Stimulated activated naive CD8-positive, alpha-beta T cell treated with anti-CD3 and anti-CD28 coated beads, Interleukin-15, Interleukin-2, amounts not matched to agents 100 ng/mL and 50 ng/mL, for 24 hours (primary cell): ENCODE results near the gene ZNF701.
"Not testable (repeated sequence)": the region's sequence is repeated elsewhere in the genome, so short reads cannot be mapped to it uniquely, and the experiment has no call there.

Experiments used
- H3K27ac Mint-ChIP-seq: one replicate; pipeline ENCODE4 v1.8.0; 2021; ENCODE audit warnings: mild to moderate bottlenecking, mixed read lengths
- H3K27me3 Mint-ChIP-seq: one replicate; pipeline ENCODE4 v1.8.0; 2021; ENCODE audit warnings: mixed read lengths
- H3K36me3 Mint-ChIP-seq: one replicate; pipeline ENCODE4 v1.8.0; 2021; ENCODE audit warnings: low read depth, mixed read lengths
- H3K4me1 Mint-ChIP-seq: one replicate; pipeline ENCODE4 v1.8.0; 2021; ENCODE audit warnings: low read depth, mixed read lengths
- H3K4me3 Mint-ChIP-seq: one replicate; pipeline ENCODE4 v1.8.0; 2021; ENCODE audit warnings: mild to moderate bottlenecking, mixed read lengths
- H3K9me3 Mint-ChIP-seq: one replicate; pipeline ENCODE4 v1.8.0; 2021; ENCODE audit warnings: mixed read lengths

ZNF701 gene

DNA sequence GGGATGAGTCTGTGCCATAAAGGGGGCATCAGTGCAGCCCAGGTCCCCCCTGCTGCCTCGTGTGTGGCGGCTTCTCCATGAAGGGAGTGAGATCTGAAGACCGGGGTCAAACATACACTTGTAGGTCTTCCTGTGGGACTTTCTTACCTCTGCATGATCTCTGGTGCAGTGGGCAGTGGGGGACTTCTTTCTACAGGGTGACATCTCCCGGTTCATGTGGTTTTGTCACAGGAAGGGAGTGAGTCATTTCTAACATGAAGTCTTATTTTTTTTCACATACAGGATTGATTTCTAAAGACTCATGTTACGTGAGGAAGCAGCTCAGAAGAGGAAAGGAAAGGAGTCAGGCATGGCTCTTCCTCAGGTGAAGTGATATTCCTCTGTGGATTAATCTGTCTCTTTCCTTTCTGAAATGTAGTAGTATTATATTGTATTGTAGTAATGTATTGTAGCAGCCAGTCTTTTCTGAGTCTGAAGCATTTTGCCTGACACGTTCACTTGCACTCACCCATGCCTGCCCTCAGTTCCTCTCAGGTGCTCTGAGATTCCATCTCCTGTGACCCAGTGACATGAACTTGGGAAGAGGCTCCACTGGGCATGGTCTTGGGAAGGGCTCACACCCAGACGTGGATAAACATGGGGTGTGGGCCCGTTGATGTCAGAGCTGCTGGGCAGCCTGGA lies 27.0 kb upstream of the ZNF701 start:
- Mint-ChIP-seq H3K4me3 (peak overlapping the region; percentile 50), H3K9me3 (peaks cover 10% of the 10 kb centered on the region), H3K27me3 (no peaks in the 10 kb centered on the region), H3K27ac (peak overlapping the region; percentile 6), H3K36me3 (peaks cover 86% of the 10 kb centered on the region), H3K4me1 (peaks cover 31% of the 10 kb centered on the region)

DNA sequence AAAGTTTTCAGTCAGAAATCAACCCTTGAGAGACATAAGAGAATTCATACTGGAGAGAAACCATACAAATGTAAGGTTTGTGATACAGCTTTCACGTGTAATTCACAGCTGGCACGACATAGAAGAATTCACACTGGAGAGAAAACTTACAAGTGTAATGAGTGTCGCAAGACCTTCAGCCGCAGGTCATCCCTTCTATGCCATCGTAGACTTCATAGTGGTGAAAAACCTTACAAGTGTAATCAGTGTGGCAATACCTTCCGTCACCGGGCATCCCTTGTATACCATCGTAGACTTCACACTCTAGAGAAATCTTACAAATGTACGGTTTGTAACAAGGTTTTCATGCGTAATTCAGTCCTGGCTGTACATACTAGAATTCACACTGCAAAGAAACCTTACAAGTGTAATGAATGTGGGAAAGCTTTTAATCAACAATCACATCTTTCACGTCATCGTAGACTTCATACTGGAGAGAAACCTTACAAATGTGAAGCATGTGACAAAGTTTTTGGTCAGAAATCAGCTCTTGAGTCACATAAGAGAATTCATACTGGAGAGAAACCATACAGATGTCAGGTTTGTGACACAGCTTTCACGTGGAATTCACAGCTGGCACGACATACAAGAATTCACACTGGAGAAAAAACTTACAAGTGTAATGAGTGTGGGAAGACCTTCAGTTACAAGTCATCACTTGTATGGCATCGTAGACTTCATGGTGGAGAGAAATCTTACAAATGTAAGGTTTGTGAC lies 15.7 kb upstream of the ZNF701 start:
- Mint-ChIP-seq H3K4me3 (no peak overlapping the region), H3K4me1 (no peaks in the 10 kb centered on the region), H3K9me3 (peaks cover 58% of the 10 kb centered on the region), H3K27me3 (no peaks in the 10 kb centered on the region), H3K36me3 (peaks cover 90% of the 10 kb centered on the region), H3K27ac (no peak overlapping the region)

DNA sequence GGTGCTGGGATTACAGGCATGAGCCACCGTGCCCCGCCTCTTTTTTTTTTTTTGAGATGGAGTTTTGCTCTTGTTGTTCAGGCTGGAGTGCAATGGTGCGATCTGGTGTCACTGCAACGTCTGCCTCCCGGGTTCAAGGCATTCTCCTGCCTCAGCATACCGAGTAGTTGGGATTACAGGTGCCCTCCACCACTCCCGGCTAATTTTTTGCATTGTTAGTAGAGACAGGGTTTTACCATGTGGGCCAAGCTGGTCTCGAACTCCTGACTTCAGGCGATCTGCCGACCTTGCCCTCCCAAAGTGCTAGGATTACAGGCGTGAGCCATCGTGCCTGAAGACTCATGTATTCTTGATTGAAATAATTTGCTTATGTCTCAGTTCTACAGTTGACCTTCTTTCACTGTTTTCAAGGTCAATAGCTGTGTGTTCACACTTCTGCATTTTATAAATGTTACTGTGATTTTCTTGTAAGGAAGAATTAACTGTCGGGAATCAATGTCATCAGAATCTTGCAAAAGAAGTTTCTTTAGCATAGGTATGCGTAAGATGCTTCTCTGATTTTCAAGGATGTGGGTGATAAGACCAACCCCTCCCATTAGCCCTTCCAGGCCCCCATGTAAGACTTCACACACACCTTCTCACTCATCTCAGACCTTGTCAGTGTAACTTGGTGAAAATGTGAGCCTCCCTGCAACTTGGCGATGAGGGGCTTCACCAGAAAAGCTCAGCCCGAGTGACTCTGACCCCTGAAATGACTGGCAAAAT lies 12.7 kb upstream of the ZNF701 start:
- Mint-ChIP-seq H3K4me1 (no peaks in the 10 kb centered on the region), H3K36me3 (peaks cover 91% of the 10 kb centered on the region), H3K27me3 (no peaks in the 10 kb centered on the region), H3K9me3 (peaks cover 65% of the 10 kb centered on the region), H3K27ac (no peak overlapping the region), H3K4me3 (no peak overlapping the region)

DNA sequence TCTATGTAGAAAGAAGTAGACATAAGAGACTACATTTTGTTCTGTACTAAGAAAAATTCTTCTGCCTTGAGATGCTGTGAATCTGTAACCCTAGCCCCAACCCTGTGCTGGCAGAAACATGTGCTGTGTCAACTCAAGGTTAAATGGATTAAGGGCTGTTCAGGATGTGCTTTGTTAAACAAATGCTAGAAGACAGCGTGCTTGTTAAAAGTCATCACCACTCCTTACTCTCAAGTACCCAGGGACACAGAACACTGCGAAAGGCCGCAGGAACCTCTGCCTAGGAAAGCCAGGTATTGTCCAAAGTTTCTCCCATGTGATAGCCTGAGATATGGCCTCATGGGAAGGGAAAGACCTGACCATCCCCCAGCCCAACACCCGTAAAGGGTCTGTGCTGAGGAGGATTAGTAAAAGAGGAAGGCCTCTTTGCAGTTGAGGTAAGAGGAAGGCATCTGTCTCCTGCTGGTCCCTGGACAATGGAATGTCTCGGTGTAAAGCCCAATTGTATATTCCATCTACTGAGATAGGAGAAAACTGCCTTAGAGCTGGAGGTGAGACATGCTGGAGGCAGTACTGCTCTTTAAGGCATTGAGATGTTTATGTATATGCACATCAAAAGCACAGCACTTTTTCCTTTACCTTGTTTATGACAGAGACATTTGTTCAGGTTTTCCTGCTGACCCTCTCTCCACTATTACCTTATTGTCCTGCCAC lies 11.2 kb upstream of the ZNF701 start:
- not testable (repeated sequence) for H3K27me3 Mint-ChIP-seq, H3K27ac Mint-ChIP-seq, H3K4me1 Mint-ChIP-seq, H3K4me3 Mint-ChIP-seq
- H3K36me3 Mint-ChIP-seq, result peaks cover 91% of the 10 kb centered on the region
- peaks cover 60% of the 10 kb centered on the region for H3K9me3 Mint-ChIP-seq

DNA sequence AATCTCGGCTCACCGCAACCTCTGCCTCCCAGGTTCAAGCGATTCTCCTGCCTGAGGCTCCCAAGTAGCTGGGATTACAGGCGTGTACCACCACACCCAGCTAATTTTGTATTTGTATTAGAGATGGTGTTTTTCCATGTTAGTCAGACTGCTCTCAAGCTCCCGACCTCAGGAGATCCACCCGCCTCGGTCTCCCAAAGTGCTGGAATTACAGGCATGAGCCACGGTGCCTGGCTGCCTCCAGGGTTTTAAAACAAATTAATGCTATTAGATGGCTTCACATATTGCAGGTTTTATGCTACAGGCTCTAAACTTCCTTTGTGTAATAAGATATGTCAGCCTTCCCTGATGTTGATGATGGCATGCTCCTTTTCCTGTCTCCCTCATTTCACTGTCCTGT lies 8.5 kb upstream of the ZNF701 start:
- H3K9me3 Mint-ChIP-seq, result peaks cover 48% of the 10 kb centered on the region
- H3K27ac Mint-ChIP-seq, H3K4me1 Mint-ChIP-seq, H3K4me3 Mint-ChIP-seq, H3K27me3 Mint-ChIP-seq: not testable (repeated sequence)
- peaks cover 83% of the 10 kb centered on the region for H3K36me3 Mint-ChIP-seq

DNA sequence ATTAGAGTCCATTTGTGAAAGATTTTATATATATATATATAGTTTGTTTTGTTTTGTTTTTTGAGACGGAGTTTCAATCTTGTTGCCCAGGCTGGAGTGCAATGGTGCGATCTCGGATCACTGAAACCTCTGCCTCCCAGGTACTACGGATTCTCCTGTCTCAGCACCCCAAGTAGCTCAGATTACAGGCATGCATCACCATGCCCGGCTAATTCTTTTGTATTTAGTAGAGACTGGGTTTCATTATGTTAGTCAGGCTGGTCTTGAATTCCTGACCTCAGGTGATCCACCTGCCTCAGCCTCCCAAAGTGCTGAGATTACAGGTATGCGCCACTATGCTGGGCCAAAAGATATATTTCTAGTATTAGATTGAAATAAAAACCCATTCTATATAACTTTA lies 4.0 kb upstream of the ZNF701 start:
- H3K9me3 Mint-ChIP-seq, result peaks cover 38% of the 10 kb centered on the region

DNA sequence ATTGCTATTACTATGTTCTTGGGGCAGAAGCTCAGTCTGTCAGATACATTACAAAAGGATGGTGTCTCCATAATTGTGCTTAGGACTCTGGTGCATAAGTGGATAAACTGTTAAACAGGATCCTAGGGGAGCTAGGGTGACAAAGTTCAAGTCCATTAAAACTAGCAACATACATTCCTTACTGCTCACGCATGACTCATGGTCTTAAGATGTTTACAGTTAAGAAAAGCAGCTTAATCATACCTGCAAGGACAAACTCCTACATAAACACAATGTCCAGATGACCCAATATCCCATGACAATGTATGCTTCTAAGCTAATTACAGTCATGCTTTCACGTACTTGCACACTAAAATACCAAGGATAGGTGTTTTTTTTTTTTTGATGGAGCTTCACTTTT lies 3.5 kb upstream of the ZNF701 start:
- no peak overlapping the region for H3K4me3 Mint-ChIP-seq
- no peak overlapping the region for H3K27ac Mint-ChIP-seq
- peaks cover 37% of the 10 kb centered on the region for H3K9me3 Mint-ChIP-seq
- no peaks in the 10 kb centered on the region for H3K27me3 Mint-ChIP-seq
- H3K36me3 Mint-ChIP-seq, result peaks cover 62% of the 10 kb centered on the region
- H3K4me1 Mint-ChIP-seq, result peaks cover 20% of the 10 kb centered on the region

More for the DNA sequence above, 4.0 kb upstream of the ZNF701 start:
- Mint-ChIP-seq H3K4me1 (peaks cover 16% of the 10 kb centered on the region), H3K27ac (no peak overlapping the region), H3K27me3 (no peaks in the 10 kb centered on the region), H3K4me3 (no peak overlapping the region), H3K36me3 (peaks cover 62% of the 10 kb centered on the region)

DNA sequence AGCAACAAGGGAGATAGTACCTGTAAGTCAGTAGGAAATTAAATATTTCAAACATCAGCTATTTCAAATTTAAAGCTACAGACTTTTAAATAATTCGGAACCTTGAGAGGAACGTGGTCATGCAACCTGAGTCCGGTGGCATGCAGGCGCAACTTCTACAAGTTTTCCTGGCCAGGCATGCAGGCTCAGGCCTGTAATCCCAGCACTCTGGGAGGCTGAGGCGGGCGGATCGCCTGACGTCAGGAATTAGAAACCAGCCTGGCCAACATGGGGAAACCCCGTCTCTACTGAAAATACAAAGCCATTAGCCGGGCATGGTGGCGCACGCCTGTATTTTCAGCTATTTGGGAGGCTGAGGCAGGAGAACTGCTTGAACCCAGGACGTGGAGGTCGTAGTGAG lies 2.2 kb upstream of the ZNF701 start:
- Mint-ChIP-seq H3K36me3 (peaks cover 62% of the 10 kb centered on the region), H3K27ac (no peak overlapping the region), H3K9me3 (peaks cover 40% of the 10 kb centered on the region), H3K4me1 (peaks cover 31% of the 10 kb centered on the region), H3K27me3 (no peaks in the 10 kb centered on the region), H3K4me3 (no peak overlapping the region)

DNA sequence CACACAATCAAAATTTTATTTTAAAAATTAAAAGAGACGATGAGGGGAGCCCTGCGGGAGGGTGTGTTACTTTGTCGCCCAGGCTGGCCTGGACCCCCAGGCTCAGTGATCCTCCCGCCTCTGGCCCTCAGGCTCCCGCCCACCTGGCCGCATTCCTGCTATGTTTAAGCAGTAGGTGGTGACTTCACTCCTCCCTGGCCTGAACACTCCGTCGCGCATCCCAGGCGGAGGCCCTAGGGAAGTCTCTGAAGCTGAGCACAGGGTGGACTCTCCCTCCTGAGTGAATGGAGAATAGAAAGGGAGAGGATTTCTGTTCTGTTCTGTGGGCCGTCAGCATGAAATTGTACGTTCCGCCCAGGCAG lies 468 bp upstream of the ZNF701 start:
- Mint-ChIP-seq H3K36me3 (peaks cover 62% of the 10 kb centered on the region), H3K4me3 (peak overlapping the region; percentile 92), H3K9me3 (peaks cover 44% of the 10 kb centered on the region), H3K4me1 (peaks cover 32% of the 10 kb centered on the region), H3K27ac (peak overlapping the region; percentile 93)
- H3K27me3 Mint-ChIP-seq, result not testable (repeated sequence)

DNA sequence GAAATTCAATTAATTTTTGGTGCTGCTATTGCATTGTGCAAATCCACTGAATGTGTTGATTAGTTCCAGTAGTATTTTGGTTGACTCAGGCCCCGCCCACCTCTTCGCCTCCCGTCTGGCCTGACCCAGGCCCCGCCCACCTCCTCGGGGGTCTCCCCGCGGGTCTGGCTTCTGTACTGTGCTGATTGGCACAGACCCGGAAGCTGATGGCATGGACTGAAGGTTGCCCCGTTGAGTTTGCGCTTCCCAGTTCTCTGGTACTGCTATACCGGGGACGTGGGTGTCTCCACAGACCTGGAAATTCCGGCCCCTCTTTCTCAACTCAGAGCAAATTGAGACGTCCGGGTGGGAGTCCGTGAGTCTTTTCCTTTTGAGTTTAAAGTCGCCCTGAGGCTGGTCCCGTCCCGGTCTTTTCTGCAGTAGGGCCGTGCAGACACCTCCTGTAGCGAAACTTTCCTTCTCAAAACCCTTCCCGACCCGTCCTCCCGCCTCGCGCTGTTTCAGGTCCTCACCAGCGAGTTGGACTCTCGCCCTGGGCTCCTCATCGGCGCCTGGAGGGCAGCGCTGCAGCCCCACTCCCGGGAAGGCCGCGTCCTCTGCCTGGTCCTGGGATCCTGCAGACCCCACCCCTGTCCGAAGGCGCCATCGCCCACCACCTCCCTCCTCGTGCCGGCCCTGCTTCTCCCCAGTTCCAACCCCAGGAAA lies 14.8 kb downstream of the ZNF701 start:
- peaks cover 85% of the 10 kb centered on the region for H3K36me3 Mint-ChIP-seq
- peaks cover 30% of the 10 kb centered on the region for H3K9me3 Mint-ChIP-seq
- H3K4me1 Mint-ChIP-seq, result no peaks in the 10 kb centered on the region
- no peaks in the 10 kb centered on the region for H3K27me3 Mint-ChIP-seq
- no peak overlapping the region for H3K27ac Mint-ChIP-seq
- H3K4me3 Mint-ChIP-seq, result no peak overlapping the region

DNA sequence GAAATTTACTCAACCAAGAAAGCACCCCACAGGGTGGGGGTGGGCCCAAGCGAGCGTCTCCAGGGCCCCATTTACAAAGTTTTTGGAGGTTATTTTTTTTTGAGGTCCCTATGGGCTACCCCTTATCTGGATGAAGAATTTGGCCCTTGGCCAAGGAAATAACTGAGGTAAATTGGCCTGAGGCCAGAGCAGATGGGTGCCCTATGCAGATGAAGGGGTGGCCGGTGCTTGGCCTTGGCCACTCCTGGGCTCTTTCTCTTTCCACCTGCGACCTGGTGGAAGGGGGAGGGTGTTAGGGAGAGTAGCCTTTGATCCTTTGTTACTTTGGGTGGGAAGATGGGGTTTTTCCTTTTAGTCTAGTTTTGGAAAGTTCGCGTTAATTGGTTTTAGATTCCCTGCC lies 15.5 kb downstream of the ZNF701 start:
- Mint-ChIP-seq H3K27ac (no peak overlapping the region), H3K4me1 (no peaks in the 10 kb centered on the region), H3K27me3 (no peaks in the 10 kb centered on the region), H3K9me3 (peaks cover 33% of the 10 kb centered on the region), H3K36me3 (peaks cover 85% of the 10 kb centered on the region), H3K4me3 (no peak overlapping the region)

DNA sequence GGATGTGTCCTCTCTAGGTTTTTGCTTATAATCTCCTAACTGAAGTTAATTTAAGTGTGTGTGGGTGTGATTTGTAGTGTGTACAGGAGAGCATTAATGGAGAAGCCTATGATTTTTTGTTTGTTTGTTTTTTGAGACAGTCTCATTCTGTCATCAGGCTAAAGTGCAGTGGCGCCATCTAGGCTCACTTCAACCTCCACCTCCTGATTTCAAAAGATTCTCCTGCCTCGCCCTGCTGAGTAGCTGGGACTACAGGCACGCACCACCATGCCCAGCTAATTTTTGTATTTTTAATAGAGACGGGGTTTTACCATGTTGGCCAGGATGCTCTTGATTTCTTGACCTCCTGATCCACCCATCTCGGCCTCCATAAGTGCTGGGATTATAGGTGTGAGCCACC lies 20.6 kb downstream of the ZNF701 start:
- Mint-ChIP-seq H3K9me3 (peaks cover 22% of the 10 kb centered on the region), H3K4me1 (no peaks in the 10 kb centered on the region), H3K27ac (no peak overlapping the region), H3K4me3 (no peak overlapping the region), H3K36me3 (peaks cover 82% of the 10 kb centered on the region), H3K27me3 (no peaks in the 10 kb centered on the region)

DNA sequence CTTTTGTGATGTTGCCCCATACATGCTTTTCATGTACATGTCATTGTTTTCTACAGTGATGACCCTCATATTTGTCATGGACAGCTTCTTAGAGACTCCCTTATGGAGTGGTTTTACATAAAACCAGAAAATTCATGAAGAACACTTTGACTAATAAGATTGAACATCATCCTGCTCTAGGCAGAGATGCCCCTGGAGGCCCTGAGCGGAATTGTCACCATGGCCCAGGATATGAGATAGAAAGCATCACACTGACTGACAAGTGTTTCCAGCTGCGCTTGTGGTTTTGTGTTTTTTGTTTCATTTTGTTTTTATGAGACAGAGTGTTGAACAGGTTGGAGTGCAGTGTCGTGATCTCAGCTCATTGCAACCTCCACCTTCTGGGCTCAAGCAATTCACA lies 22.2 kb downstream of the ZNF701 start:
- Mint-ChIP-seq H3K27me3 (no peaks in the 10 kb centered on the region), H3K27ac (no peak overlapping the region), H3K36me3 (peaks cover 85% of the 10 kb centered on the region), H3K4me1 (no peaks in the 10 kb centered on the region), H3K4me3 (no peak overlapping the region), H3K9me3 (peaks cover 35% of the 10 kb centered on the region)

DNA sequence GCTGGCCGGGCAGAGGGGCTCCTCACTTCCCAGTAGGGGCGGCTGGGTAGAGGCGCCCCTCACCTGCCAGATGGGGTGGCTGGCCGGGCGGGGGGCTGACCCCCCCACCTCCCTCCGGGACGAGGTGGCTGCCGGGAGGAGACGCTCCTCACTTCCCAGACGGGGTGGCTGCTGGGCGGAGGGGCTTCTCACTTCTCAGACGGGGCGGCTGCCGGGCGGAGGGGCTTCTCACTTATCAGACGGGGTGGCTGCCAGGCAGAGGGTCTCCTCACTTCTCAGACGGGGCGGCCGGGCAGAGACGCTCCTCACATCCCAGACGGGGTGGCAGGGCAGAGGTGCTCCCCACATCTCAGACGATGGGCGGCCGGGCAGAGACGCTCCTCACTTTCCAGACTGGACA lies 23.4 kb downstream of the ZNF701 start:
- not testable (repeated sequence) for H3K4me3 Mint-ChIP-seq, H3K27me3 Mint-ChIP-seq, H3K4me1 Mint-ChIP-seq, H3K27ac Mint-ChIP-seq
- peaks cover 35% of the 10 kb centered on the region for H3K9me3 Mint-ChIP-seq
- peaks cover 80% of the 10 kb centered on the region for H3K36me3 Mint-ChIP-seq
